ENCODE data around the gene PRR3. TPM values are rescaled to one million over a fixed set of nuclear protein-coding genes. Genes with fewer than 3 reads are reported as not detected.

The PRR3 gene
- total and polyA plus RNA-seq, 4 donors: 2.1 to 3.2 (median 2.4) TPM

DNA sequence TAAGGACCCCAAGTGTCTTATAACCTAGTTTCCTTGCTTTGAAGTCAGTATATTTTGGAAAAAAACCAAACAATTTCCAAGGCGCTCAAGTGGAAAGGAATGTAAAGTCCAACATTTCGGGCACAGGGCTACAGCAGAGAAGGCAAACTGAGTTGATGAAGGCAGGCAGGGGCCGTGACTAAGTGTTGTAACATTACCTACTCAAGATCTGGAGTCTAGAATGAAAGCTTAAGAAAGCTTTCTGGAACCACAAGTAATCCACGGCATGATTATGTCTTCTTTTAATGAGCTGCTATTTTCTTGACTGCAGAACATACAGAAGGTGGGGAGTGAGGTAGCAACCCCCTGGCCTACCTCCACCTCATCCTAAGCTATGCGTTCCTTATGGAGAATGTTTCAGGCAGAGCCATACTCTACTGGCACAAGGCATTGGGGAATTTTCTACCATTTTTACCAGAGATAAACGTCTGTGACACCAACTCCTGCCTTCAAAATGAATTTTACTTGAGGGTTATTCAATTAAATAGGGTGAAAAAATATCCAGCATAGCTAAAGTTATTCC lies 55.7 kb downstream of the PRR3 start (continued):
- TF ChIP-seq, protein P1, sequence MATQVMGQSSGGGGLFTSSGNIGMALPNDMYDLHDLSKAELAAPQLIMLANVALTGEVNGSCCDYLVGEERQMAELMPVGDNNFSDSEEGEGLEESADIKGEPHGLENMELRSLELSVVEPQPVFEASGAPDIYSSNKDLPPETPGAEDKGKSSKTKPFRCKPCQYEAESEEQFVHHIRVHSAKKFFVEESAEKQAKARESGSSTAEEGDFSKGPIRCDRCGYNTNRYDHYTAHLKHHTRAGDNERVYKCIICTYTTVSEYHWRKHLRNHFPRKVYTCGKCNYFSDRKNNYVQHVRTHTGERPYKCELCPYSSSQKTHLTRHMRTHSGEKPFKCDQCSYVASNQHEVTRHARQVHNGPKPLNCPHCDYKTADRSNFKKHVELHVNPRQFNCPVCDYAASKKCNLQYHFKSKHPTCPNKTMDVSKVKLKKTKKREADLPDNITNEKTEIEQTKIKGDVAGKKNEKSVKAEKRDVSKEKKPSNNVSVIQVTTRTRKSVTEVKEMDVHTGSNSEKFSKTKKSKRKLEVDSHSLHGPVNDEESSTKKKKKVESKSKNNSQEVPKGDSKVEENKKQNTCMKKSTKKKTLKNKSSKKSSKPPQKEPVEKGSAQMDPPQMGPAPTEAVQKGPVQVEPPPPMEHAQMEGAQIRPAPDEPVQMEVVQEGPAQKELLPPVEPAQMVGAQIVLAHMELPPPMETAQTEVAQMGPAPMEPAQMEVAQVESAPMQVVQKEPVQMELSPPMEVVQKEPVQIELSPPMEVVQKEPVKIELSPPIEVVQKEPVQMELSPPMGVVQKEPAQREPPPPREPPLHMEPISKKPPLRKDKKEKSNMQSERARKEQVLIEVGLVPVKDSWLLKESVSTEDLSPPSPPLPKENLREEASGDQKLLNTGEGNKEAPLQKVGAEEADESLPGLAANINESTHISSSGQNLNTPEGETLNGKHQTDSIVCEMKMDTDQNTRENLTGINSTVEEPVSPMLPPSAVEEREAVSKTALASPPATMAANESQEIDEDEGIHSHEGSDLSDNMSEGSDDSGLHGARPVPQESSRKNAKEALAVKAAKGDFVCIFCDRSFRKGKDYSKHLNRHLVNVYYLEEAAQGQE (IDR thresholded peaks at IDR 0.05): no peak
- no peak for TF ChIP-seq MAX (IDR thresholded peaks at IDR 0.05)
- no peak for TF ChIP-seq RXRA (IDR thresholded peaks at IDR 0.05)
- no peak for TF ChIP-seq HNF4A (conservative IDR thresholded peaks at IDR 0.05)
- TF ChIP-seq RAD21 (IDR thresholded peaks at IDR 0.05): no peak

Small RNAs within 50 kb of the gene (small RNA-seq; reads per million reads assigned to genes)
- gene MIR877: 1.4 reads per million, percentile 83 among the genes with 10 or more reads in this experiment

Other genes starting within 250 kb of the PRR3 start
- gene TRIM39, start 230.4 kb upstream of the PRR3 start, total RNA-seq: 10 to 100 TPM in 1 of 2 donors, 1 to 10 TPM in 1; 3.5 to 11.0 TPM
- gene TRIM39, start 230.4 kb upstream of the PRR3 start, polyA plus RNA-seq: 1 to 10 TPM; 2.7 to 5.4 TPM
- gene RPP21, start 212.1 kb upstream of the PRR3 start, total RNA-seq: 10 to 100 TPM in 1 of 2 donors, 1 to 10 TPM in 1; 9.3 to 19.8 TPM
- 10 to 100 TPM; 22.2 to 32.9 TPM for gene RPP21, start 212.1 kb upstream of the PRR3 start, polyA plus RNA-seq
- gene HLA-E, start 67.8 kb upstream of the PRR3 start, total RNA-seq: 100 to 1,000 TPM; 133 to 236 TPM
- gene HLA-E, start 67.8 kb upstream of the PRR3 start, polyA plus RNA-seq: 100 to 1,000 TPM; 177 to 258 TPM
- gene GNL1, start 806 bp upstream of the PRR3 start, total RNA-seq: 10 to 100 TPM; 12.3 to 14.0 TPM
- gene GNL1, start 806 bp upstream of the PRR3 start, polyA plus RNA-seq: 10 to 100 TPM; 10.1 to 18.2 TPM
- 10 to 100 TPM; 20.4 to 33.9 TPM for gene ABCF1, start 14.1 kb downstream of the PRR3 start, total RNA-seq
- 10 to 100 TPM; 25.0 to 27.2 TPM for gene ABCF1, start 14.1 kb downstream of the PRR3 start, polyA plus RNA-seq
- gene PPP1R10, start 59.9 kb downstream of the PRR3 start, total RNA-seq: 10 to 100 TPM; 11.1 to 21.1 TPM
- 10 to 100 TPM; 14.1 to 14.2 TPM for gene PPP1R10, start 59.9 kb downstream of the PRR3 start, polyA plus RNA-seq
- gene MRPS18B, start 60.5 kb downstream of the PRR3 start, total RNA-seq: 10 to 100 TPM; 50.5 to 58.6 TPM
- 10 to 100 TPM; 80.2 to 81.9 TPM for gene MRPS18B, start 60.5 kb downstream of the PRR3 start, polyA plus RNA-seq
- 1 to 10 TPM; 2.1 to 3.3 TPM for gene ATAT1, start 69.6 kb downstream of the PRR3 start, total RNA-seq
- 1 to 10 TPM; 2.6 to 5.4 TPM for gene ATAT1, start 69.6 kb downstream of the PRR3 start, polyA plus RNA-seq
- 1 to 10 TPM; 2.0 to 8.9 TPM for gene C6orf136, start 89.8 kb downstream of the PRR3 start, total RNA-seq
- 10 to 100 TPM; 10.8 to 12.0 TPM for gene C6orf136, start 89.8 kb downstream of the PRR3 start, polyA plus RNA-seq
- 10 to 100 TPM; 20.6 to 23.9 TPM for gene DHX16, start 115.7 kb downstream of the PRR3 start, total RNA-seq
- gene DHX16, start 115.7 kb downstream of the PRR3 start, polyA plus RNA-seq: 10 to 100 TPM; 10.1 to 14.2 TPM
- 10 to 100 TPM; 11.4 to 11.5 TPM for gene PPP1R18, start 129.3 kb downstream of the PRR3 start, total RNA-seq
- gene PPP1R18, start 129.3 kb downstream of the PRR3 start, polyA plus RNA-seq: 10 to 100 TPM in 1 of 2 donors, 1 to 10 TPM in 1; 7.4 to 17.4 TPM
- gene NRM, start 133.7 kb downstream of the PRR3 start, total RNA-seq: 1 to 10 TPM in 1 of 2 donors, under 1 TPM in 1; 0.59 to 2.3 TPM
- 1 to 10 TPM; 2.4 to 3.3 TPM for gene NRM, start 133.7 kb downstream of the PRR3 start, polyA plus RNA-seq
- gene MDC1, start 160.0 kb downstream of the PRR3 start, total RNA-seq: 10 to 100 TPM in 1 of 2 donors, 1 to 10 TPM in 1; 9.0 to 15.5 TPM
- gene MDC1, start 160.0 kb downstream of the PRR3 start, polyA plus RNA-seq: 1 to 10 TPM; 5.9 to 7.7 TPM
- gene TUBB, start 163.1 kb downstream of the PRR3 start, total RNA-seq: 100 to 1,000 TPM; 197 to 533 TPM
- gene TUBB, start 163.1 kb downstream of the PRR3 start, polyA plus RNA-seq: 100 to 1,000 TPM; 115 to 224 TPM
- gene FLOT1, start 185.4 kb downstream of the PRR3 start, total RNA-seq: 10 to 100 TPM; 38.6 to 60.5 TPM
- gene FLOT1, start 185.4 kb downstream of the PRR3 start, polyA plus RNA-seq: 10 to 100 TPM; 58.4 to 99.8 TPM
- gene IER3, start 187.3 kb downstream of the PRR3 start, total RNA-seq: 1 to 10 TPM; 1.3 to 6.5 TPM
- gene IER3, start 187.3 kb downstream of the PRR3 start, polyA plus RNA-seq: 1 to 10 TPM; 6.9 to 8.1 TPM